K562 (cell line): ENCODE results near the gene VWA5B1. TPM values are rescaled to one million over a fixed set of nuclear protein-coding genes. Genes with fewer than 3 reads are reported as not detected.

Experiments used
- ATAC-seq: fragments of 200-7000 bp; cut with Tn5 transposase; 3 replicates; pipeline ENCODE4 v1.9.1; 2020; ENCODE audit warnings: moderate library complexity
- BruUV-seq: library from RNA; stranded (reverse); fragments of 400-500 nt; replicated peaks from 2 replicates; lab custom pipeline; 2021; lab: Mats Ljungman, UMichigan
- CTCF ChIA-PET: fragments of 300-600 bp; formaldehyde crosslinking; extraction: SDS; loops from one replicate; lab custom pipeline; 2021; ENCODE audit warnings: low intra/inter-chr PET ratio; lab: Yijun Ruan, JAX
- POLR2A ChIA-PET: fragments of 300-600, 350-650 bp; sonication (Branson Sonifier 250); formaldehyde crosslinking; extraction: SDS; loops from one replicate; lab custom pipeline; 2021; ENCODE audit warnings: antibody characterized with exemption, inconsistent platforms; lab: Yijun Ruan, JAX
- DNase-seq, 4 experiments: peaks; one replicate each; pipeline versions ENCODE4 v3.0.0 to v3.0.0-alpha.2; 2011 to 2018; ENCODE audit warnings: low spot score in 3 of 4, mixed read lengths in 3 of 4; ENCODE audit errors: extremely low read depth in 1 of 4
- FAIRE-seq: peaks from 2 replicates; lab custom pipeline; 2011; peaks lifted over from hg19 to GRCh38; lab: Jason Lieb, UNC
- H2AFZ ChIP-seq: 2 replicates; pipeline ENCODE4 v1.6.0; 2011; ENCODE audit warnings: low read depth, low read length, control low read depth, inconsistent platforms
- H3K27ac ChIP-seq: fragments of 200-600 bp; 3 replicates; pipeline ENCODE4 v1.8.0; 2011; ENCODE audit warnings: low read depth, mild to moderate bottlenecking, control low read depth, inconsistent platforms, low read length, moderate library complexity, mixed read lengths; ENCODE audit errors: extremely low read depth
- H3K27me3 ChIP-seq, 2 experiments: fragments of 300-600 bp in 1 of 2; 2 replicates in 1 of 2; 3 replicates in 1 of 2; pipeline versions ENCODE4 v1.6.0 to v1.8.0; 2011; ENCODE audit warnings: inconsistent platforms in 2 of 2, low read length in 2 of 2, mild to moderate bottlenecking in 1 of 2, mixed read lengths in 1 of 2, moderate library complexity in 1 of 2; ENCODE audit not compliant: control insufficient read depth in 2 of 2, insufficient read depth in 2 of 2
- H3K36me3 ChIP-seq: fragments of 300-600 bp; 3 replicates; pipeline ENCODE4 v1.8.0; 2011; ENCODE audit warnings: mild to moderate bottlenecking, low read length, inconsistent platforms; ENCODE audit not compliant: control insufficient read depth, insufficient read depth
- H3K4me1 ChIP-seq, 2 experiments: fragments of 200-600 bp in 1 of 2; replicated peaks in 1 of 2; 2 replicates in 1 of 2; 3 replicates in 1 of 2; pipeline versions ENCODE4 v1.5.1 to v1.8.0; 2011; ENCODE audit warnings: inconsistent platforms in 2 of 2, low read length in 2 of 2, mild to moderate bottlenecking in 1 of 2, mixed read lengths in 1 of 2, moderate library complexity in 1 of 2; ENCODE audit not compliant: control insufficient read depth in 2 of 2, insufficient read depth in 2 of 2
- H3K4me2 ChIP-seq: 2 replicates; pipeline ENCODE4 v1.6.1; 2011; ENCODE audit warnings: low read length, control low read depth, inconsistent platforms, mixed read lengths; ENCODE audit not compliant: insufficient read depth
- H3K4me3 ChIP-seq: fragments of 200-600 bp; sonication (generic), shearing (Covaris generic); 2 replicates; pipeline ENCODE4 v1.5.1; 2016; ENCODE audit warnings: control low read depth, inconsistent platforms
- H3K79me2 ChIP-seq: fragments of 200-600 bp; 3 replicates; pipeline ENCODE4 v1.8.0; 2011; ENCODE audit warnings: low read length, inconsistent platforms; ENCODE audit not compliant: control insufficient read depth, insufficient read depth
- H3K9ac ChIP-seq, 2 experiments: 2 replicates each; pipeline versions ENCODE4 v1.6.0 to v1.6.1; 2011; ENCODE audit warnings: low read depth in 2 of 2, low read length in 2 of 2, control low read depth in 1 of 2, inconsistent platforms in 1 of 2, mild to moderate bottlenecking in 1 of 2, mixed read lengths in 1 of 2; ENCODE audit not compliant: insufficient read depth in 1 of 2
- H3K9me1 ChIP-seq: one replicate; pipeline ENCODE4 v1.6.0; 2011; ENCODE audit warnings: inconsistent platforms, mild to moderate bottlenecking, low read length, moderate library complexity; ENCODE audit not compliant: control insufficient read depth, insufficient read depth
- H3K9me3 ChIP-seq: replicated peaks from 2 replicates; pipeline ENCODE4 v1.5.1; 2011; ENCODE audit warnings: low read depth, low read length, inconsistent platforms; ENCODE audit not compliant: control insufficient read depth, insufficient read depth
- H4K20me1 ChIP-seq: replicated peaks from 2 replicates; pipeline ENCODE4 v1.6.1; 2011; ENCODE audit warnings: low read length, inconsistent platforms, mixed read lengths; ENCODE audit not compliant: control insufficient read depth, insufficient read depth
- AFF4 ChIP-seq: sonication (generic); formaldehyde crosslinking; IDR thresholded peaks from 2 replicates; pipeline ENCODE4 v1.8.0; 2023; ENCODE audit warnings: mild to moderate bottlenecking, missing genetic modification reagents
- CXXC5 ChIP-seq: fragments of 250-450 bp; sonication (Bioruptor Pico); IDR thresholded peaks from 2 replicates; pipeline ENCODE4 v1.8.0; 2022; ENCODE audit warnings: inconsistent platforms, mild to moderate bottlenecking, moderate library complexity
- GABPB1 ChIP-seq: sonication (generic); formaldehyde crosslinking; IDR thresholded peaks from 2 replicates; pipeline ENCODE4 v1.8.0; 2022; ENCODE audit warnings: mild to moderate bottlenecking, missing genetic modification reagents
- ILF3 ChIP-seq: fragments of 450-650 bp; IDR thresholded peaks from 2 replicates; pipeline ENCODE4 v1.6.1; 2018; ENCODE audit warnings: antibody characterized with exemption, mild to moderate bottlenecking, moderate library complexity, borderline replicate concordance
- MYNN ChIP-seq, 2 experiments: sonication (generic); formaldehyde crosslinking in 1 of 2; IDR thresholded peaks; 2 replicates each; pipeline versions ENCODE4 v1.5.0 to v1.6.1; 2016 to 2020; ENCODE audit warnings: antibody characterized with exemption in 1 of 2, missing genetic modification reagents in 1 of 2
- RBM34 ChIP-seq: fragments of 200-400 bp; formaldehyde crosslinking; IDR thresholded peaks from 2 replicates; pipeline ENCODE4 v1.6.1; 2018; ENCODE audit warnings: low read length, borderline replicate concordance; ENCODE audit not compliant: insufficient read depth
- RBM39 ChIP-seq: fragments of 200-400 bp; formaldehyde crosslinking; optimal IDR thresholded peaks from 2 replicates; pipeline ENCODE3; 2018; ENCODE audit warnings: low read depth, low read length
- SRSF7 ChIP-seq: fragments of 200-400 bp; formaldehyde crosslinking; optimal IDR thresholded peaks from 2 replicates; pipeline ENCODE3; 2017; ENCODE audit warnings: mild to moderate bottlenecking, low read depth, low read length
- STAT6 ChIP-seq: sonication (generic); formaldehyde crosslinking; IDR thresholded peaks from 2 replicates; pipeline ENCODE4 v1.8.1; 2023; ENCODE audit warnings: mild to moderate bottlenecking, missing genetic modification reagents
- ZNF175 ChIP-seq: fragments of 200-800 bp; sonication (Bioruptor generic); IDR thresholded peaks from 2 replicates; pipeline ENCODE4 v1.6.1; 2016; ENCODE audit warnings: low read depth, mild to moderate bottlenecking, missing genetic modification characterization, missing compliant biosample characterization
- ZNF217 ChIP-seq: sonication (generic); formaldehyde crosslinking; IDR thresholded peaks from 2 replicates; pipeline ENCODE4 v1.8.0; 2022; ENCODE audit warnings: mild to moderate bottlenecking, missing genetic modification reagents
- ZNF561 ChIP-seq: fragments of 450-650 bp; formaldehyde crosslinking; conservative IDR thresholded peaks from 2 replicates; pipeline ENCODE4 v1.4.0; 2020; ENCODE audit warnings: mild to moderate bottlenecking, moderate library complexity
- WGBS: fragments of 100-300 bp; shearing (Covaris generic); methylation state at CpG from one replicate; pipeline ENCODE4 v1.1.6; 2016; ENCODE audit warnings: low coverage, mixed read lengths; ENCODE audit not compliant: insufficient coverage; ENCODE audit errors: missing lambda C conversion rate; 5-methylcytosine and 5-hydroxymethylcytosine counted together
- in situ Hi-C: fragments of 300-500 bp; cut with MboI; formaldehyde crosslinking; loops from 4 replicates; pipeline ENCODE4 v1.15.0; 2018; ENCODE audit warnings: inconsistent platforms, mixed read lengths
- intact Hi-C: fragments of 100-400 bp; cut with micrococcal nuclease; formaldehyde crosslinking; loops from 2 replicates; pipeline ENCODE4 v1.14.2; 2022
- polyA plus RNA-seq, 8 experiments: library from polyadenylated mRNA; depleted of rRNA in 4 of 8; stranded (reverse) in 5 of 8; unstranded in 3 of 8; fragments of >200 nt; fragmentation: Nextera tagmentation in 2 of 8; fragmentation: Illumina TruSeq in 1 of 8; extraction: Ambion mirVana in 2 of 8; extraction: Trizol in 1 of 8; gene quantifications; 2 replicates each; pipeline versions ENCODE4 v1.2.1 to v1.2.3, GENCODE V29; 2011 to 2014; ENCODE audit warnings: inconsistent platforms in 1 of 8, missing spikeins in 1 of 8
- total RNA-seq, 7 experiments: library from RNA; depleted of rRNA in 6 of 7; stranded (reverse); fragments of >200 nt in 6 of 7; fragmentation: Illumina TruSeq in 2 of 7; extraction: Trizol in 2 of 7; gene quantifications; 2 replicates each; pipeline versions ENCODE4 v1.2.1 to v1.2.3, GENCODE V29; 2011 to 2021; ENCODE audit warnings: low replicate concordance in 1 of 7

Gene VWA5B1
- total and polyA plus RNA-seq, 9 of the 15 experiments (the other 6 are each of a cell fraction or from before 2014, with no cell fraction given), result not detected

GRCh38 chr1:20355101-20355827 lies 64.6 kb downstream of the VWA5B1 start (continued):
- TF ChIP-seq STAT6 (CRISPR knock-in tag), result no peak
- no peak for TF ChIP-seq MYNN (IDR thresholded peaks at IDR 0.05)
- no peak for TF ChIP-seq MYNN (CRISPR knock-in tag; IDR thresholded peaks at IDR 0.05)
- TF ChIP-seq RBM34, result no peak

GRCh38 chr1:20355828-20356735 lies 65.4 kb downstream of the VWA5B1 start:
- H3K9ac ChIP-seq, result no peak overlapping the region
- DNase-seq, result no peak
- H3K36me3 ChIP-seq, result no peaks in the 10 kb centered on the region
- H3K4me3 ChIP-seq, result no peak overlapping the region
- no peak for FAIRE-seq
- no peaks in the 10 kb centered on the region for H3K4me1 ChIP-seq
- H4K20me1 ChIP-seq, result peaks cover 17% of the 10 kb centered on the region
- H3K27ac ChIP-seq, result no peak overlapping the region
- H3K9me1 ChIP-seq, result peaks cover 3% of the 10 kb centered on the region
- ChIA-PET CTCF (no interaction called here), POLR2A (interaction anchor here (0.6 kb wide), 1 partner anchor 40 kb away, joined by 4 read pairs; no protein-coding TSS in a partner anchor)
- no peaks in the 10 kb centered on the region for H3K9me3 ChIP-seq
- BruUV-seq, result no TSS peak
- no peaks in the 10 kb centered on the region for H3K79me2 ChIP-seq
- intact Hi-C loops (no loop called here), in situ Hi-C loops (no loop called here)
- H2AFZ ChIP-seq, result no peak overlapping the region
- peaks cover 37 to 80% of the 10 kb centered on the region in 2 experiments for H3K27me3 ChIP-seq
- 4% methylated on average over 9 of the region's 9 CpGs for WGBS
- no peak overlapping the region for H3K4me2 ChIP-seq
- no peak for ATAC-seq
- TF ChIP-seq GABPB1 (CRISPR knock-in tag) (no peak), ILF3 (no peak), RBM39 (no peak), ZNF561 (CRISPR knock-in tag) (no peak), AFF4 (CRISPR knock-in tag) (no peak), CXXC5 (no peak), ZNF217 (CRISPR knock-in tag) (no peak), ZNF175 (CRISPR knock-in tag) (no peak), SRSF7 (no peak)
